Measurements from ENCODE around the gene TLDC2. TPM values are rescaled to one million over a fixed set of nuclear protein-coding genes. Genes with fewer than 3 reads are reported as not detected.

The TLDC2 gene
- total and polyA plus RNA-seq, 8 donors: 0.13 to 15.1 (median 1.0) TPM; not detected in 2

DNA sequence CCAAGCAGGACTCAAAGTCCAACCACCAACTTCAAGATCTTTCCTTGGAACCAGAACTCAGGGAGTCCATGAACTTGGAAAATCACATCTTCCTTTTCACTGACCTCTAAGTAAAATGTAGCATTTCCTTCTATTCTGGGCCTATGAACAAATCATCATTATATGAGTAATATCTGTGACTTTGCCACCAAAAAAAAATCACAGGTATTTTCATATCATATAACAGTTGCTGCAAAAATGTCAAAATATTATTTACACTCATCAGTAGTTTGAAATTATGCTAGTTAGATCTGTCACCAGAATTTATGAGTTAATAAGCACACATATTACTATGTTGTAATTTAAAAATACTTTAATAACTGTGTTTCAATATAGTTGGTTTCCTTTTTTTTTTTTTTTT lies 27.3 kb upstream of the TLDC2 start:
- H3K36me3 ChIP-seq: no peaks in the 10 kb centered on the region
- H3K27ac ChIP-seq: peak overlapping the region; percentile 73 to 92 (median 82)
- no peaks in the 10 kb centered on the region for H3K27me3 ChIP-seq
- H3K9me3 ChIP-seq: no peaks in the 10 kb centered on the region
- peaks cover 18 to 90% (median 67%) of the 10 kb centered on the region in 4 donors for H3K4me1 ChIP-seq
- DNase-seq: no peak
- TF ChIP-seq EP300 (IDR thresholded peaks at IDR 0.05) (no peak), POLR2A (IDR thresholded peaks at IDR 0.05) (no peak), POLR2AphosphoS5 (IDR thresholded peaks at IDR 0.05) (no peak)
- TF ChIP-seq, protein P1, sequence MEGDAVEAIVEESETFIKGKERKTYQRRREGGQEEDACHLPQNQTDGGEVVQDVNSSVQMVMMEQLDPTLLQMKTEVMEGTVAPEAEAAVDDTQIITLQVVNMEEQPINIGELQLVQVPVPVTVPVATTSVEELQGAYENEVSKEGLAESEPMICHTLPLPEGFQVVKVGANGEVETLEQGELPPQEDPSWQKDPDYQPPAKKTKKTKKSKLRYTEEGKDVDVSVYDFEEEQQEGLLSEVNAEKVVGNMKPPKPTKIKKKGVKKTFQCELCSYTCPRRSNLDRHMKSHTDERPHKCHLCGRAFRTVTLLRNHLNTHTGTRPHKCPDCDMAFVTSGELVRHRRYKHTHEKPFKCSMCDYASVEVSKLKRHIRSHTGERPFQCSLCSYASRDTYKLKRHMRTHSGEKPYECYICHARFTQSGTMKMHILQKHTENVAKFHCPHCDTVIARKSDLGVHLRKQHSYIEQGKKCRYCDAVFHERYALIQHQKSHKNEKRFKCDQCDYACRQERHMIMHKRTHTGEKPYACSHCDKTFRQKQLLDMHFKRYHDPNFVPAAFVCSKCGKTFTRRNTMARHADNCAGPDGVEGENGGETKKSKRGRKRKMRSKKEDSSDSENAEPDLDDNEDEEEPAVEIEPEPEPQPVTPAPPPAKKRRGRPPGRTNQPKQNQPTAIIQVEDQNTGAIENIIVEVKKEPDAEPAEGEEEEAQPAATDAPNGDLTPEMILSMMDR (IDR thresholded peaks at IDR 0.05): no peak
- intact Hi-C loops (cut with DNase I; ENCODE audit: low total_unique reads): no loop called here
- no peak overlapping the region for H3K4me3 ChIP-seq

DNA sequence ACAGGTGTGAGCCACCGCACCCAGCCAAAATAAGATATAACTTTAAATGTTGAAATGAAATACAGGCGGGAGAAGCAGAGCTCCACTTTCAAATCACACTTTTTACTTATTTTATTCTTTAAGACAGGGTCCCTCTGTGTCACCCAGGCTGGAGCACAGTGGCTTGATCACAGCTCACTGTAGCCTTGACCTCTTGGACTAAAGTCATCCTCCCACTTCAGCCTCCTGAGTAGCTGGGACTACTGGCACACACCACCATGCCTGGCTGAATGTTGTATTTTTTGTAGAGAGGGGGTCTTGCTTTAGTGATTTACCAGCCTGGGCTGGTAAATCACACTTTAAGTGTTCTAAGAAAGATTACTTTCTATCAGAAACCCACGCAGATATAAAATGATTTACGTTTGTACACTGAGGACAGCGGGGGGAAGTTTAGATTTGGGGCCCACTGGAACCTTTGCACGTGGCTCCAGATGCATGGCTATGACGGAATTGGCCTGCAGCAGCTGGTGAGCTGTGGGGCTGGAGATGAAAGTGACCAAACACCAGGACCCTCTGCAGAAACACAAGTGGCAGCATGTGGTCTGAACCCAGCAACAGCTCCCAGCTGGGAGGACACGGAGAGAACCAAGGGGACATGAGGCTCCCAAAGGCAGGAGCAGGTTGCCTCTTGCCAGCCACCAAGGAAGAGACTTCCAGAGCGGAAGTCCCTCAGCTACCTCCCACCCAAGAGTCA lies 26.4 kb upstream of the TLDC2 start:
- Histone ChIP-seq H3K27ac (peak overlapping the region in 4 of 5 donors; percentile 82 to 92 (median 84)), H3K9me3 (no peaks in the 10 kb centered on the region), H3K36me3 (no peaks in the 10 kb centered on the region), H3K4me1 (peaks cover 24 to 90% (median 68%) of the 10 kb centered on the region in 4 donors), H3K27me3 (no peaks in the 10 kb centered on the region), H3K4me3 (no peak overlapping the region)
- DNase-seq: peak in 1 of 2 donors; percentile 14
- intact Hi-C loops (cut with DNase I; ENCODE audit: low total_unique reads): no loop called here
- WGBS, 5 donors: 65 to 91% (median 80%) methylated on average over 9 of the region's 9 CpGs
- TF ChIP-seq EP300 (IDR thresholded peaks at IDR 0.05) (no peak), POLR2A (IDR thresholded peaks at IDR 0.05) (no peak), POLR2AphosphoS5 (IDR thresholded peaks at IDR 0.05) (no peak)
- TF ChIP-seq, protein P1 (IDR thresholded peaks at IDR 0.05): no peak

DNA sequence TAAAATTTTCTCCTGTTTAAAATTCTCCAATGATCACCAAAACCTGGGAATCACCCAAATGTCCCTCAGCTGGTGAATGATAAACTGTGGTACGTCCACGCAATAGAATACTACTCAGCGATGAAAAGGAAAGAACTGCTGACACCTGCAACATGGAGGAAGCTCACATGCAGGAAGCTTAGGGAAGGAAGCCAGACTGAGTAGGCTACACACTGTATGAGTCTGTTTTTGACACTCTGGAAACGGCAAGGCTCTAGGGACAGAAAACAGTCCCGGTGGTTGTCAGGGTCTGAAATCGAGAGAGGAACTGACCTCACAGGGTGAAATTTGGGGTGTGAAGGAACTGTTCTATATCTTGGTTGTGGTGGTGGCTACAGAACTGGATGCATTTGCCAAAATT lies 25.2 kb upstream of the TLDC2 start:
- no peaks in the 10 kb centered on the region for H3K9me3 ChIP-seq
- H3K27me3 ChIP-seq: no peaks in the 10 kb centered on the region
- no peak overlapping the region for H3K4me3 ChIP-seq
- TF ChIP-seq, protein P1 (IDR thresholded peaks at IDR 0.05): no peak
- TF ChIP-seq POLR2A (IDR thresholded peaks at IDR 0.05): no peak
- no peak for TF ChIP-seq POLR2AphosphoS5 (IDR thresholded peaks at IDR 0.05)
- TF ChIP-seq EP300 (IDR thresholded peaks at IDR 0.05): no peak
- DNase-seq: peak in 1 of 2 donors; percentile 6
- peaks cover 36 to 90% (median 72%) of the 10 kb centered on the region in 4 donors for H3K4me1 ChIP-seq
- intact Hi-C loops (cut with DNase I; ENCODE audit: low total_unique reads): no loop called here
- peak overlapping the region in 1 of 5 donors; percentile 92 for H3K27ac ChIP-seq
- 90 to 94% (median 93%) methylated on average over 6 of the region's 6 CpGs for WGBS, 5 donors
- no peaks in the 10 kb centered on the region for H3K36me3 ChIP-seq

DNA sequence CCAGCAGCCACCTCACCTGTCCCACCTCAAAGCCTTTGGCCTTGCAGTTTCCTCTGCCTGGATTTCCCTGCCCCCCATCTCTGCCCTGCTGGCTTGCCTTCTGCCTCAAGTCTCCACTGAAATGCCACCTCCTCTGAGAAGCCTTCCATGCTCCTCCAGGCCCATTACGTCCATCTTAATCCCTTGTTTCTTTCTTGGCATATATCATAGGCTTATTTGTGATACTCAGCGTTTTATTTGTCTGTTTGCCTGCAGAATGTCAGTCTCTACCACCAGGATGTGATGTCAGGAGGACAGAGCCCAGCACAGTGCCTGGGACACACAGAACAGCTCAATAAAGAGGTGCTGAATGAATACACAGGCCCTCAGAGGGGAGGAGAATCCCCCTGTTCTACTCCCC lies 24.4 kb upstream of the TLDC2 start:
- intact Hi-C loops (cut with DNase I; ENCODE audit: low total_unique reads): no loop called here
- Histone ChIP-seq H3K9me3 (no peaks in the 10 kb centered on the region), H3K4me1 (peaks cover 39 to 90% (median 72%) of the 10 kb centered on the region in 4 donors)

More for the DNA sequence above, 24.4 kb upstream of the TLDC2 start:
- no peak overlapping the region for H3K4me3 ChIP-seq
- WGBS, 5 donors: 57 to 85% (median 74%) methylated on average over 2 of the region's 2 CpGs
- H3K27me3 ChIP-seq: no peaks in the 10 kb centered on the region
- TF ChIP-seq, protein P1 (IDR thresholded peaks at IDR 0.05): no peak
- TF ChIP-seq POLR2A (IDR thresholded peaks at IDR 0.05) (no peak), POLR2AphosphoS5 (IDR thresholded peaks at IDR 0.05) (no peak), EP300 (IDR thresholded peaks at IDR 0.05) (no peak)
- no peak for DNase-seq
- no peaks in the 10 kb centered on the region for H3K36me3 ChIP-seq
- H3K27ac ChIP-seq: peak overlapping the region; percentile 70 to 92 (median 85)

Measured in stomach (tissue), 9 donors.